CD14-positive monocyte (primary cell): Measurements from ENCODE around the gene SLC35A3. TPM values are rescaled to one million over a fixed set of nuclear protein-coding genes. Genes with fewer than 3 reads are reported as not detected.

Experiments
- DNase-seq, 3 donors: peaks; one replicate each; pipeline ENCODE4 v3.0.0-alpha.2; 2011 to 2022
- H2AFZ ChIP-seq: 2 replicates; pipeline ENCODE4 v1.6.0; 2012; ENCODE audit warnings: mild to moderate bottlenecking, low read depth, low read length, inconsistent platforms; ENCODE audit not compliant: insufficient read depth, poor library complexity, severe bottlenecking
- H3K27ac ChIP-seq, 2 donors: 1 replicate in 1 of 2; 2 replicates in 1 of 2; pipeline ENCODE4 v1.5.1; 2012 to 2013; ENCODE audit warnings: low read length in 2 of 2, control low read depth in 1 of 2, inconsistent platforms in 1 of 2, low read depth in 1 of 2, mild to moderate bottlenecking in 1 of 2
- H3K27me3 ChIP-seq, 2 donors: one replicate each; pipeline versions ENCODE4 v1.6.0 to v1.6.1; 2011 to 2013; ENCODE audit warnings: low read length in 2 of 2; ENCODE audit not compliant: control insufficient read depth in 2 of 2, insufficient read depth in 2 of 2
- H3K36me3 ChIP-seq, 2 donors: replicated peaks in 1 of 2; 1 replicate in 1 of 2; 2 replicates in 1 of 2; pipeline versions ENCODE4 v1.5.1 to v1.6.1; 2012 to 2013; ENCODE audit warnings: low read length in 2 of 2, control low read depth in 1 of 2, inconsistent platforms in 1 of 2, mild to moderate bottlenecking in 1 of 2; ENCODE audit not compliant: insufficient read depth in 2 of 2, control insufficient read depth in 1 of 2
- H3K4me1 ChIP-seq, 2 donors: 1 replicate in 1 of 2; 2 replicates in 1 of 2; pipeline versions ENCODE4 v1.5.1 to v1.6.1; 2012 to 2013; ENCODE audit warnings: low read length in 2 of 2, control low read depth in 1 of 2, inconsistent platforms in 1 of 2, mild to moderate bottlenecking in 1 of 2, moderate library complexity in 1 of 2; ENCODE audit not compliant: insufficient read depth in 2 of 2, control insufficient read depth in 1 of 2
- H3K4me2 ChIP-seq: replicated peaks from 2 replicates; pipeline ENCODE3; 2012; ENCODE audit warnings: low read length, moderate library complexity, mild to moderate bottlenecking; ENCODE audit not compliant: poor library complexity, severe bottlenecking; ENCODE audit errors: extremely low read depth
- H3K4me3 ChIP-seq, 3 experiments: fragments of 200-600 bp in 1 of 3; sonication (generic) in 1 of 3; replicated peaks in 1 of 3; 1 replicate in 2 of 3; 2 replicates in 1 of 3; pipeline ENCODE4 v1.5.1; 2011 to 2013; ENCODE audit warnings: low read length in 3 of 3, mild to moderate bottlenecking in 3 of 3, control low read depth in 2 of 3, low read depth in 2 of 3, inconsistent platforms in 1 of 3, moderate library complexity in 1 of 3
- H3K79me2 ChIP-seq: 2 replicates; pipeline ENCODE4 v1.6.0; 2012; ENCODE audit warnings: mild to moderate bottlenecking, control low read depth, inconsistent platforms, low read length, moderate library complexity; ENCODE audit not compliant: insufficient read depth
- H3K9ac ChIP-seq: 2 replicates; pipeline ENCODE4 v1.6.0; 2017; ENCODE audit warnings: low read length, mild to moderate bottlenecking; ENCODE audit not compliant: insufficient read depth, poor library complexity, severe bottlenecking
- H3K9me3 ChIP-seq, 2 donors: replicated peaks in 1 of 2; 1 replicate in 1 of 2; 2 replicates in 1 of 2; pipeline versions ENCODE4 v1.5.1 to v1.6.1; 2012 to 2013; ENCODE audit warnings: low read length in 2 of 2, control low read depth in 1 of 2; ENCODE audit not compliant: control insufficient read depth in 1 of 2, insufficient read depth in 1 of 2
- H4K20me1 ChIP-seq: 2 replicates; pipeline ENCODE4 v1.6.0; 2012; ENCODE audit warnings: mild to moderate bottlenecking, low read length, control low read depth, moderate library complexity; ENCODE audit not compliant: insufficient read depth
- H3K27ac Mint-ChIP-seq, 7 donors: one replicate each; pipeline ENCODE4 v1.8.0; 2020; ENCODE audit warnings: mild to moderate bottlenecking in 7 of 7, mixed read lengths in 7 of 7, moderate library complexity in 6 of 7, inconsistent platforms in 2 of 7
- H3K27me3 Mint-ChIP-seq, 3 donors: one replicate each; pipeline ENCODE4 v1.8.0; 2021 to 2022; ENCODE audit warnings: low read depth in 3 of 3, mild to moderate bottlenecking in 3 of 3, mixed read lengths in 3 of 3, moderate library complexity in 3 of 3, inconsistent platforms in 1 of 3
- H3K36me3 Mint-ChIP-seq, 2 donors: one replicate each; pipeline ENCODE4 v1.8.0; 2020; ENCODE audit warnings: mixed read lengths in 2 of 2, inconsistent platforms in 1 of 2, mild to moderate bottlenecking in 1 of 2
- H3K4me1 Mint-ChIP-seq: one replicate; pipeline ENCODE4 v1.8.0; 2020; ENCODE audit warnings: mild to moderate bottlenecking, mixed read lengths
- H3K4me3 Mint-ChIP-seq, 2 donors: one replicate each; pipeline ENCODE4 v1.8.0; 2020; ENCODE audit warnings: mild to moderate bottlenecking in 2 of 2, mixed read lengths in 2 of 2, moderate library complexity in 1 of 2
- H3K9me3 Mint-ChIP-seq, 7 donors: one replicate each; pipeline ENCODE4 v1.8.0; 2020 to 2022; ENCODE audit warnings: mixed read lengths in 7 of 7, mild to moderate bottlenecking in 6 of 7, moderate library complexity in 6 of 7, inconsistent platforms in 2 of 7
- CTCF ChIP-seq: fragments of 200-600 bp; IDR thresholded peaks from one replicate; pipeline ENCODE4 v1.8.0; 2022; ENCODE audit warnings: antibody characterized with exemption, mild to moderate bottlenecking
- WGBS: methylation state at CpG from one replicate; pipeline ENCODE4 v1.1.5; 2013; ENCODE audit warnings: missing lambda C conversion rate; ENCODE audit not compliant: insufficient coverage; 5-methylcytosine and 5-hydroxymethylcytosine counted together
- intact Hi-C, 2 donors: fragments of 100-400 bp; cut with micrococcal nuclease; formaldehyde crosslinking; loops; one replicate each; pipeline versions ENCODE4 v1.15.0 to v1.15.1; 2023
- polyA plus RNA-seq, 3 donors: library from polyadenylated mRNA; depleted of rRNA in 1 of 3; unstranded in 2 of 3; stranded (reverse) in 1 of 3; fragments of 300-500 nt in 2 of 3; fragments of >200 nt in 1 of 3; fragmentation: Illumina TruSeq in 2 of 3; gene quantifications; 1 replicate in 2 of 3; 2 replicates in 1 of 3; pipeline ENCODE4 v1.2.3, GENCODE V29; 2012 to 2021

The SLC35A3 gene
- polyA plus RNA-seq, 3 donors: 10.1 to 14.3 (median 13.0) TPM

- no peak overlapping the region for H3K27ac Mint-ChIP-seq
- H3K4me2 ChIP-seq: no peak overlapping the region
- H3K4me1 ChIP-seq: no peaks in the 10 kb centered on the region
- no peaks in the 10 kb centered on the region for H3K9me3 ChIP-seq
- H3K36me3 ChIP-seq: no peaks in the 10 kb centered on the region
- no peak for TF ChIP-seq CTCF
- intact Hi-C loops: no loop called here
- no peaks in the 10 kb centered on the region for H3K27me3 ChIP-seq
- H3K36me3 Mint-ChIP-seq: no peaks in the 10 kb centered on the region
- no peak overlapping the region for H3K27ac ChIP-seq
- WGBS: no CpG with 5 or more reads among the region's 1 CpG
- H3K4me1 Mint-ChIP-seq: no peaks in the 10 kb centered on the region
- no peaks in the 10 kb centered on the region for H3K79me2 ChIP-seq
- H3K27me3 Mint-ChIP-seq: peaks cover 0 to 2% (median 0%) of the 10 kb centered on the region in 3 donors
- no peaks in the 10 kb centered on the region for H4K20me1 ChIP-seq
- DNase-seq: no peak
- H2AFZ ChIP-seq: no peak overlapping the region
- no peak overlapping the region for H3K9ac ChIP-seq
- H3K4me3 ChIP-seq: no peak overlapping the region
- no peak overlapping the region for H3K4me3 Mint-ChIP-seq
- H3K9me3 Mint-ChIP-seq: no peaks in the 10 kb centered on the region
Measured at GRCh38 chr1:99942723-99943122, 27.1 kb upstream of the SLC35A3 start.

- 79% methylated on average over 7 of the region's 7 CpGs for WGBS
- no peaks in the 10 kb centered on the region for H3K36me3 Mint-ChIP-seq
Measured at GRCh38 chr1:99943223-99943794, 26.5 kb upstream of the SLC35A3 start.

More at GRCh38 chr1:99943223-99943794, 26.5 kb upstream of the SLC35A3 start:
- H3K27ac Mint-ChIP-seq: no peak overlapping the region
- intact Hi-C loops: no loop called here
- Histone ChIP-seq H3K4me3 (no peak overlapping the region), H3K4me2 (no peak overlapping the region), H3K36me3 (no peaks in the 10 kb centered on the region), H3K27me3 (no peaks in the 10 kb centered on the region), H3K79me2 (no peaks in the 10 kb centered on the region), H2AFZ (no peak overlapping the region), H4K20me1 (no peaks in the 10 kb centered on the region), H3K27ac (no peak overlapping the region), H3K9me3 (no peaks in the 10 kb centered on the region), H3K9ac (no peak overlapping the region), H3K4me1 (no peaks in the 10 kb centered on the region)
- peaks cover 0 to 2% (median 0%) of the 10 kb centered on the region in 3 donors for H3K27me3 Mint-ChIP-seq
- H3K4me3 Mint-ChIP-seq: no peak overlapping the region
- H3K9me3 Mint-ChIP-seq: no peaks in the 10 kb centered on the region
- H3K4me1 Mint-ChIP-seq: no peaks in the 10 kb centered on the region
- TF ChIP-seq CTCF: no peak
- DNase-seq: no peak
